Measurements from ENCODE around the gene SMTNL2.

Gene SMTNL2

GRCh38 chr17:4584101-4584916 is at the start of gene SMTNL2:
Gene SMTNL2 (plus strand): TSS chr17:4584529. CDS start chr17:4584606, 77 bp downstream.
- no peak for DNase-seq

- DNase-seq = no peak
Observed at GRCh38 chr17:4534928-4535666, 49.2 kb upstream of the SMTNL2 start.

GRCh38 chr17:4535667-4536258 is 48.6 kb upstream of the SMTNL2 start:
- no peak for DNase-seq

- DNase-seq = no peak
Observed at GRCh38 chr17:4536259-4536741, 48.0 kb upstream of the SMTNL2 start.

- no peak for DNase-seq
Observed at GRCh38 chr17:4536742-4537411, 47.5 kb upstream of the SMTNL2 start.

GRCh38 chr17:4537451-4538235 is 46.7 kb upstream of the SMTNL2 start:
- no peak for DNase-seq

- DNase-seq = no peak
Observed at GRCh38 chr17:4538236-4539002, 45.9 kb upstream of the SMTNL2 start.

- DNase-seq = no peak
Observed at GRCh38 chr17:4539025-4539424, 45.3 kb upstream of the SMTNL2 start.

- DNase-seq = no peak
Observed at GRCh38 chr17:4539576-4540223, 44.6 kb upstream of the SMTNL2 start.

- no peak for DNase-seq
Observed at GRCh38 chr17:4540224-4540651, 44.1 kb upstream of the SMTNL2 start.

GRCh38 chr17:4540687-4541327 is 43.5 kb upstream of the SMTNL2 start:
- no peak for DNase-seq

GRCh38 chr17:4541328-4542002 is 42.9 kb upstream of the SMTNL2 start:
- no peak for DNase-seq

GRCh38 chr17:4542003-4542725 is 42.2 kb upstream of the SMTNL2 start:
- no peak for DNase-seq

GRCh38 chr17:4542726-4543191 is 41.6 kb upstream of the SMTNL2 start:
- no peak for DNase-seq

- DNase-seq = no peak
Observed at GRCh38 chr17:4543557-4544026, 40.7 kb upstream of the SMTNL2 start.

GRCh38 chr17:4544135-4544950 is 40.0 kb upstream of the SMTNL2 start:
- no peak for DNase-seq

GRCh38 chr17:4544951-4545216 is 39.4 kb upstream of the SMTNL2 start:
- DNase-seq = no peak
